HEK293T (cell line): ENCODE results near the gene SCNN1B.

Experiments
- BHLHE40 ChIP-seq: fragments of 450-650 bp; IDR thresholded peaks from 2 replicates; pipeline ENCODE4 v1.6.1; 2016; ENCODE audit warnings: mild to moderate bottlenecking, moderate library complexity, borderline replicate concordance
- HDGF ChIP-seq: fragments of 450-650 bp; IDR thresholded peaks from 2 replicates; pipeline ENCODE4 v1.6.1; 2017; ENCODE audit warnings: antibody characterized with exemption, borderline replicate concordance
- L3MBTL2 ChIP-seq: fragments of 450-650 bp; conservative IDR thresholded peaks from 2 replicates; pipeline ENCODE4 v1.6.1; 2016; ENCODE audit warnings: mild to moderate bottlenecking
- LEF1 ChIP-seq: fragments of 450-650 bp; IDR thresholded peaks from 2 replicates; pipeline ENCODE4 v1.6.1; 2017; ENCODE audit warnings: mild to moderate bottlenecking, borderline replicate concordance
- PKNOX1 ChIP-seq: fragments of 450-650 bp; IDR thresholded peaks from 2 replicates; pipeline ENCODE4 v1.6.1; 2016

- TF ChIP-seq HDGF, result no peak
- TF ChIP-seq PKNOX1, result no peak
- no peak for TF ChIP-seq LEF1
- no peak for TF ChIP-seq L3MBTL2
- TF ChIP-seq BHLHE40, result no peak
Observed at GRCh38 chr16:23270654-23271053, 31.4 kb upstream of the SCNN1B start.
